ENCODE results near the gene STXBP1. TPM values are rescaled to one million over a fixed set of nuclear protein-coding genes. Genes with fewer than 3 reads are reported as not detected.

The STXBP1 gene
- polyA plus RNA-seq, 4 donors, result 27.2 to 33.1 (median 30.8) TPM

- DNase-seq (ENCODE audit: low read depth in 4 of 4, low spot score in 3 of 4), result no peak
Measured at GRCh38 chr9:127686461-127687393, 74.7 kb downstream of the STXBP1 start.

GRCh38 chr9:127689329-127690000 is 77.4 kb downstream of the STXBP1 start:
- DNase-seq (ENCODE audit: low read depth in 4 of 4, low spot score in 3 of 4), result no peak

DNA sequence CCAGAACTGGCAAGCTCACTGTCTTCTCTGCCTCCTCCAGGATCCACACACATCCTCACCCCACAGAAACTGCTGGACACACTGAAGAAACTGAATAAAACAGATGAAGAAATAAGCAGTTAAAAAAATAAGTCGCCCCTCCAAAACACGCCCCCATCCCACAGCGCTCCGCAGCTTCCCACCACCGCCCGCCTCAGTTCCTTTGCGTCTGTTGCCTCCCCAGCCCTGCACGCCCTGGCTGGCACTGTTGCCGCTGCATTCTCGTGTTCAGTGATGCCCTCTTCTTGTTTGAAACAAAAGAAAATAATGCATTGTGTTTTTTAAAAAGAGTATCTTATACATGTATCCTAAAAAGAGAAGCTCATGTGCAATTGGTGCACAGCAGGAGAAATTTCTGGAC is 78.7 kb downstream of the STXBP1 start:
- no peak for DNase-seq (ENCODE audit: low read depth in 4 of 4, low spot score in 3 of 4)

DNA sequence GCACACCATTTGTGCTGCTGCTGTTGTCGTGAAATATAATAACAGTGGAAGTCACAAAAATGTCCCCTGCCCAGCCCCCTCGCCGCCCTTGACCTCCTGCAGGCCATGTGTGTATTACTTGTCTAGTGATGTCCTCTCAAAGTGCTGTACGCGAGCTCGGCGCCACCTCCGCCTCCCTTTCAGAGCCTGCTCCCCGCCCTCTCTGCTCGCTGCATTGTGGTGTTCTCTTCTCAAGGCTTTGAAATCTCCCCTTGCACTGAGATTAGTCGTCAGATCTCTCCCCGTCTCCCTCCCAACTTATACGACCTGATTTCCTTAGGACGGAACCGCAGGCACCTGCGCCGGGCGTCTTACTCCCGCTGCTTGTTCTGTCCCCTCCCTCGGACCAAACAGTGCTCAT is 80.0 kb downstream of the STXBP1 start:
- no peak for DNase-seq (ENCODE audit: low read depth in 4 of 4, low spot score in 3 of 4)

GRCh38 chr9:127693143-127693542 is 81.1 kb downstream of the STXBP1 start:
- no peak for DNase-seq (ENCODE audit: low read depth in 4 of 4, low spot score in 3 of 4)

- DNase-seq (ENCODE audit: low read depth in 4 of 4, low spot score in 3 of 4), result no peak
Measured at GRCh38 chr9:127693697-127694096, 81.6 kb downstream of the STXBP1 start.

GRCh38 chr9:127694890-127695720 is 83.0 kb downstream of the STXBP1 start:
- no peak for DNase-seq (ENCODE audit: low read depth in 4 of 4, low spot score in 3 of 4)

DNA sequence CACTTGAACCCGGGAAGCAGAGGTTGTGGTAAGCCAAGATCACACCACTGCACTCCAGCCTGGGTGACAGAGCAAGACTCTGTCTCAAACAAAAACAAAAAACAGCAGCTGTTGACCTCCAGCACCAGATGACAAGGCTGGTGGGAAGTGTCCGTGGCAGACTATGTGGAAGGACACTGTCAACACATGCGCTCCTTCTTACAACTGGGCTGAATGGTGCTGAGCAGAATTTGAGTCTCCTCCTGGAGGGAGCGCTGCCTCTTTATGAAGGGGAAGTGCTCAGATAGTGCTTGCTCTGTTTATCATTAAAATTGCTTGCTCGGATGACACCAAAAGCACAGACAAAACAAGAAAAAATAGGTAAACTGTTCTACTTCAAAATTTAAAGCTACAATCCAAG is 85.5 kb downstream of the STXBP1 start:
- no peak for DNase-seq (ENCODE audit: low read depth in 4 of 4, low spot score in 3 of 4)

DNA sequence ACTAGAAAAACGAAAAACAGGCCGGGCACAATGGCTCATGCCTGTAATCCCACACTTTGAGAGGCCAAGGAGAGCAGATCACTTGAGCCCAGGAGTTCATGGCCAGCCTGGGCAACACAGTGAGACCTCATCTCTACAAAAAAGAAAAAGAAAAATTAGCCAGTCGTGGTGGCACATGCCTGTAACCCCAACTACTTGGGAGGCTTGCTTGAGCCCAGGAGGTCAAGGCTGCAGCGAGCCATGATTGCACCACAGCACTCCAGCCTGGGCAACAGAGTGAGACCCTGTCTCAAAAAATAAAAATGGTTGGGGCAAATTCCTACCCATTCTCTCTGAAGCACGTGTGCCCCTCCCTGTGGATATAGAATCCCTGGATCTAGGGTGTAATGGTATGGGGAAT is 86.3 kb downstream of the STXBP1 start:
- DNase-seq (ENCODE audit: low read depth in 4 of 4, low spot score in 3 of 4), result no peak

- DNase-seq (ENCODE audit: low read depth in 4 of 4, low spot score in 3 of 4), result peak; percentile 78 to 93 (median 92)
Measured at GRCh38 chr9:127698985-127699670, 87.1 kb downstream of the STXBP1 start.

DNA sequence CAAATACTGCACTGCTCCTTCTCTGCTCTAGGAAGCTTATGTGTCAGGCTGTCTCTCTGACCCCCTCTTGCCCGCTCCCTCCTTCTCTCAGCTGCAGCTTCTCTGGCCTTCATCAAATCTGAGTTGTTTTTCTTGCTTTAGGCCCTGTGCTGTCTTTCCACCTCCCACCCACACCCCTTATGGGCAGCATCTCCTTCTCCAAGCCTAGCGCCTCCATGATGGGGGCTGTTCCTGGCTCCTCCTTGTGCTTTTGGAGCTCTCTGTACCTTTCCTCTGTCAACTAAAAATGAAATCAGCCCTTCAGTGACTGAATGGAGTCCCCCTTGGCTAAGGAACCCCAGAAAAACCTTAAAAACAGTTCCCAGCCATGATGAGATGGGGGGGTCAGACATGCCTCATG is 88.1 kb downstream of the STXBP1 start:
- DNase-seq (ENCODE audit: low read depth in 4 of 4, low spot score in 3 of 4), result no peak

- DNase-seq (ENCODE audit: low read depth in 4 of 4, low spot score in 3 of 4), result no peak
Measured at GRCh38 chr9:127700594-127701255, 88.6 kb downstream of the STXBP1 start.

- no peak for DNase-seq (ENCODE audit: low read depth in 4 of 4, low spot score in 3 of 4)
Measured at GRCh38 chr9:127703289-127703946, 91.3 kb downstream of the STXBP1 start.

- no peak for DNase-seq (ENCODE audit: low read depth in 4 of 4, low spot score in 3 of 4)
Measured at GRCh38 chr9:127705577-127706379, 93.7 kb downstream of the STXBP1 start.

GRCh38 chr9:127706836-127707241 is 94.8 kb downstream of the STXBP1 start, which contains the start of gene CFAP157:
Gene CFAP157 (plus strand): TSS chr9:127706988. CDS start chr9:127707032, 44 bp downstream.
- DNase-seq (ENCODE audit: low read depth in 4 of 4, low spot score in 3 of 4), result no peak

- DNase-seq (ENCODE audit: low read depth in 4 of 4, low spot score in 3 of 4), result no peak
Measured at GRCh38 chr9:127707766-127708165, 95.7 kb downstream of the STXBP1 start.

GRCh38 chr9:127708952-127709587 is 97.0 kb downstream of the STXBP1 start:
- DNase-seq (ENCODE audit: low read depth in 4 of 4, low spot score in 3 of 4), result no peak

- no peak for DNase-seq (ENCODE audit: low read depth in 4 of 4, low spot score in 3 of 4)
Measured at GRCh38 chr9:127710204-127710783, 98.2 kb downstream of the STXBP1 start.
